ENCODE measurements around the gene GAB2.
"Not testable (repeated sequence)": the region's sequence is repeated elsewhere in the genome, so short reads cannot be mapped to it uniquely, and the experiment has no call there.

GAB2 gene, protein sequence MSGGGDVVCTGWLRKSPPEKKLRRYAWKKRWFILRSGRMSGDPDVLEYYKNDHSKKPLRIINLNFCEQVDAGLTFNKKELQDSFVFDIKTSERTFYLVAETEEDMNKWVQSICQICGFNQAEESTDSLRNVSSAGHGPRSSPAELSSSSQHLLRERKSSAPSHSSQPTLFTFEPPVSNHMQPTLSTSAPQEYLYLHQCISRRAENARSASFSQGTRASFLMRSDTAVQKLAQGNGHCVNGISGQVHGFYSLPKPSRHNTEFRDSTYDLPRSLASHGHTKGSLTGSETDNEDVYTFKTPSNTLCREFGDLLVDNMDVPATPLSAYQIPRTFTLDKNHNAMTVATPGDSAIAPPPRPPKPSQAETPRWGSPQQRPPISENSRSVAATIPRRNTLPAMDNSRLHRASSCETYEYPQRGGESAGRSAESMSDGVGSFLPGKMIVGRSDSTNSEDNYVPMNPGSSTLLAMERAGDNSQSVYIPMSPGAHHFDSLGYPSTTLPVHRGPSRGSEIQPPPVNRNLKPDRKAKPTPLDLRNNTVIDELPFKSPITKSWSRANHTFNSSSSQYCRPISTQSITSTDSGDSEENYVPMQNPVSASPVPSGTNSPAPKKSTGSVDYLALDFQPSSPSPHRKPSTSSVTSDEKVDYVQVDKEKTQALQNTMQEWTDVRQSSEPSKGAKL

DNA sequence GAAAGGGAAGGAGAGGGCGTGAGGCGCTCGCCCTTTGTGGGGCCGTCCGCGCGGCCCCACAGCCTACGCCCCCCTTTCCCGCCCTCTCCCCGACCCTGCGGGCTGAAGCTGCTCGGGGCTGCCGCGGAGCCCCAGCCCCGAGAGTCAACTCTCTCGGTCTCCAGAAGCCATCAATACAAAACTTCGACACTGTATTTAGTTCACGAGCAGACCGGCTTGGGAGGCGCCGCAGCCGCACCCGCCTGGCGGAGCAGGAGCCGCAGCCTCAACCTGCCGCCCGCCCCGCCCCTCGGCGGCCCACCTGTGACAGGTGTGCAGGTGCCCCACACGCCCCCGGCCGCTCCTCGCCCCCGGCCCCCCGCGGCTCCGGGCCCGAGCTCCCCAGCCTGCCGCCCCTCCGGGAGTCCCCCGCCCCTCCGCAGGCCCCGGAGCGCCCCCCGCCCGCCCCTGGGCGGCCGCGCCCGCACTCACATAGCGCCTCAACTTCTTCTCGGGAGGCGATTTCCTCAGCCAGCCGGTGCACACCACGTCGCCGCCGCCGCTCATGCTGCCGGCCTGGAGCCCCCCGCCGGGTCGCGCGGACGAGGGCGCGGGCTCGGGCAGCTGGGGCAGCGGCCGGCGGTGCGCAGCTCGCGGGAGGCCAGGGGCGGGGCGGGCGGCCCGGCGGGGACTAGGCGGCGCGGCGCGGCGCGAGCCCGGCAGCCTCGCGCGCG, at the start of gene GAB2:
Gene GAB2, minus strand, starts transcription at position 646 of the 713 bp plus-strand sequence. Its CDS starts 100 bp downstream, at position 546.
- DNase-seq (ENCODE audit: low read depth): no peak

DNA sequence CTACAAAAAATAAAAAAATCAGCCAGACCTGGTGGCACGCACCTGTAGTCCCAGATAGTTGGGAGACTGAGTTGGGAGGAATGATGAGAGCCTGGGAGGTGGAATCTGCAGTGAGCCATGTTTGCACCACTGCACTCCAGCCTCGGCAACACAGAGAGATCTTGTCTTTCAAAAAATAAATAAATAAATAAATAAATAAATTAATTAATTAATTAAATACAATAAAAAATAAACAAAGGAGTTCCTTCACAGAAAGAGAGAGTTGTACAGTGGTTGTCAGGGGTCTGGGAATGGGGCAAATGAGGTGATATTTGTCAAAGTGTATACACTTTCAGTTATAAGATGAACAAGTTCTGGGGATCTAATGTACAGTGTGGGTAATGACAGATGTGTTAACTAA, 49.8 kb upstream of the GAB2 start:
- no peak for DNase-seq (ENCODE audit: low read depth)

DNA sequence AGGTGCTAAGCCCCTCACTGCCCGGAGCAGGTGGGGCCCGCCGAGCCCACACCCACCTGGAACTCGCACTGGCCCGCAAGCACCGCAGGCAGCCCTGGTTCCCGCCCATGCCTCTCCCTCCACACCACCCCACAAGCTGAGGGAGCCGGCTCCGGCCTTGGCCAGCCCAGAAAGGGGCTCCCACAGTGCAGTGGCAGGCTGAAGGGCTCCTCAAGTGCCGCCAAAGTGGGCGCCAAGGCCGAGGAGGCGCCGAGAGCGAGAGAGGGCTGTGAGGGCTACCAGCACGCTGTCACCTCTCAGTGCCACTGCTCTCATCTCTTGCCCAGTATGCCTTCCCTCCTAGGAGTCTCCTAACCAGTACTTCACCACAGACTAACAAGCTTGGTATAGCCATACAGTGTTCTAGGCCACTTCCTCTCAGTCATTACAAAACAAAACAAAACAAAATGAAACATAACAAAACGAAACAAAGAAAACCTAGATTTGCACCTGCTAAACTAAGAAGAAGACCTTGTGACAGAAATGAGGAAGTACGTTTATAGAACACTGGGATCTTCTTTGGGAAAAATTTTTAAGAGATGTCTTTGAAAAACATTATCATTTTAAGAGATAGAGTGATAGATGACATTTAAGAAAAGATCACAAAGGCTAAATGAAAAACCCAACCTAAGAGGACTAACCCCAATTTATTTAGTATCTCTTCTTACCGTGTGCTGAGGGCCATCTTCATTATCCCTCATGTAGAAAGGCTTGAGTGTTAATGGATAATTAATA, 47.7 kb upstream of the GAB2 start:
- no peak for DNase-seq (ENCODE audit: low read depth)

DNA sequence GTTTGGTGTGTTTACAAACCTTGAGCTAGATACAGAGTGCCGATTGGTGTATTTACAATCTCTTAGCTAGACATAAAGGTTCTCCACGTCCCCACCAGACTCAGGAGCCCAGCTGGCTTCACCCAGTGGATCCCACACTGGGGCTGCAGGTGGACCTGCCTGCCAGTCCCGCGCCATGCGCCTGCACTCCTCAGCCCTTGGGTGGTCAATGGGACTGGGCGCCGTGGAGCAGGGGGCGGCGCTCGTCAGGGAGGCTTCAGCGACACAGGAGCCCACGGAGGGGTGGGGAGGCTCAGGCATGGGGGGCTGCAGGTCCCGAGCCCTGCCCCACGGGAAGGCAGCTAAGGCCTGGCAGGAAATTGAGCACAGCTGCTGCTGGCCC, 47.2 kb upstream of the GAB2 start:
- not testable (repeated sequence) for DNase-seq (ENCODE audit: low read depth)

DNA sequence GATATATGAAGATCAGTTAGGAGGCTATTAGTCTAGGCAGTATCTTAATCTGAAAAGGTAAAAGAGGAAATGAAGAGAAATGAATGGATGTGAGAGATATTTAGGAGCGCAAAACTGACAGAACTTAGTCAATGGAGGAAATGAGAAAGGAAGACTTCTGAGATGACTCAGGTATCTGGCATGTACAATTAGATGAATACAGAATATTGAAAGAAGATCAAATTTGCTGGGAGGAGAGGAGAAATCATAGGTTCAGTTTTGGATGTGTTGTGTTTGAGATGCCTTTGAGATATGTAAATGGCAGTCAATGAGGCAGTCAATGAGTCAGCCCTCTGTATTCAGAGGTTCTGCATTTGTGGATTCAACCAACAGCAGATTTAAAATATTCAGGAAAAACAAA, 42.9 kb upstream of the GAB2 start:
- no peak for DNase-seq (ENCODE audit: low read depth)

DNA sequence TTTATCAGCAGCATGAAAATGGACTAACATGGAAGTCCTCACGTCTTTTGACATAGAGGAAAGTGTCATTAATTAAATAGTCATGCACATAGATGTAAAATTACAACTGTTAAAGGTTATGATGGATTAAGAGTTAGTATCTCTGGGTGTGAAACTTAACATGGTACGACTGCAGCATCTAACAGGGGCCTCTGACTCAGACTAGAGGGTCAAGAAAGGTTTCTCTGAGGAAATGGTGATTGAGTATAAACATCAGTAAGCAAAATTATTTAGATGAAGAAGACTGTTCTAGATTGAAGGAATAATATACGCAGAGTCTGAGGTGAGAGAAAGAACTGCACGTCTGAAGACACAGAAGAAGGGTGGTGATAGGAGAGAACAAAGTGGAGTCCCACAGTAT, 42.1 kb upstream of the GAB2 start:
- DNase-seq (ENCODE audit: low read depth): no peak

DNA sequence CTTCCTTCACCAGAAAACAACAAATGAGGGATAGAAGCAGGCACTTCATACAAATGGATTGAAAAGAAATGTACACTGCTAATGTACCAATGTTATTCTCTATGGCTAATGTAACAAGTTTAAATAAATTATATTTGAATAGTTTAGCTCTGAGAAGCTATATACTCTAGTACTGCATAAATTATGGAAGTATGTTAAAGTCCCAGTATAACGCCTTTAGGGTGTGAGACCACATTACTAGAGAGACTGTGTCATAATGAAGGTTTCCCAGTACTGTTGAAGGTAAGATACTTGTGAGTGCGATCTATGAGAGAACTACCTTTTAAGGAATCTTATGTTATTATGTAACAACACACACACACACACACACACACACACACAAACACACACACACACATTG, 39.8 kb upstream of the GAB2 start:
- no peak for DNase-seq (ENCODE audit: low read depth)

DNA sequence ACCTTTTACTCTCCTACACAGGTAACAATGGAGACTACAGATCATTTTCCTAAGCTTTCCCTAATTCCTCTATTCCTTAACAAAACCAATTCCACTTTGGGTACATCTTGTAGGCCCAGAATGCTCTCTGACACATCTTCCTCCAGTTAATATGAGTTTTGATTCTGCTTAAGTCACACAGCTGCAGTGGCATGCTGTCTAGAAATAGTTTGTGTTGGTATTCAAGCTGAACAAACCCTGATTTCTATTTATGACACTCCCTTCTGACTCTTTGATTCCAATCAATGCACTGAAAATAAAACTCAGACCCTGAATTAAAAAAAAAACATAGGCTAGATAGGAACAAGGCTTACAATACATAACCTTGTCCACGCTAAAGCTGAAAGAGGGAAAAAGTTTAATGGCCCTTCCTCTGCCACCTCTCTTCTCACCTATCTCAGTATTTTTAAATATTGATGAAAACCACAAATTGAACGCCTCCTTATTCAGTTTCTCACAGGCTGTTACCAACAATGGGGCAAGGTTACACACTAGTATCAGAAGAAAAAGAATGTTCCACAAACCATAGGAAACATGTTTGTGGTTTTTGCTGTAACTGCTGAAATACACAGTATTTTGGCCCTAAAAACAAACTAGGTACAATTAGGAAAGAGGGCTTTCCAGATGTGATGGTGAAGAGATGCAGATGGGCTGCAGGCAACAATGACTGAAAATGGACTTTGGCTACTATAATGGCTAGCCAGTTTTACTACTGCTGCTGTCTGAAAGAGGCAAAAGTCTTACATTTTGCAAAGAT, 35.7 kb upstream of the GAB2 start:
- no peak for DNase-seq (ENCODE audit: low read depth)

DNA sequence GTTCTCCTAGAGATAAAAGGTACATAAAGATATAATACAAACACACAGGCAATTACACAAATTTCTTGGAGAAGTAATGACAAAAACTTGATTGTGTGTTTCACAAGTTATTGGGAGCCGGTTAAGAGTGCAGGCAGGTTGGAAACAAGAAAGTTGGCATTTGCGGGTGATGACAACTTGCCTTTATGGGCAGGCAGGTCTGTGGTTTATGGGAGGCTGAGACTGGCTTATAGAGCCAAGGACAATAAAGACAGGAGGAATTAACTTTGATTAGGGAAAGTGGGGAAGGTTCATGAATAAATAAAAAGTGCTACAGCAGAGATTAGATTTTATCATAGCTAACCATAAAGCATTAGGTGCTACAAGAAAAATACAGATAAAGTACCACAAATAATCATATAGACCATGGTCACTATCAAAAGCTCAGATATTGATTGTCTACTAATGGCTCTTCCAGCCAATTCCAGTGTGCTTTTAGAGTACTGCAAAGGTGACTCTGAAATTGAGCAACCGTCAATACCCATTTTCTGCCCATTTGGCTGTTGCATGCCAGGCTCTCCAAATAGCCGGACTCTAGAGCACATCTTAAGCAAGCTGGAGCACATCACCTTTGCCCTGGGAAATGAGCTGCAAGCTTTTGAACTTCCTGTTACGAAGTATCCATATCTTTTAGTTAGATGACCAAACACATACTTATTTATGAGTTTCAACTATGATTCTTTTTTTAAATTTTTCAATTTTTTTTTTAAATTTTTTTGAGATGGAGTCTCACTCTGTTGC, 33.9 kb upstream of the GAB2 start:
- no peak for DNase-seq (ENCODE audit: low read depth)

DNA sequence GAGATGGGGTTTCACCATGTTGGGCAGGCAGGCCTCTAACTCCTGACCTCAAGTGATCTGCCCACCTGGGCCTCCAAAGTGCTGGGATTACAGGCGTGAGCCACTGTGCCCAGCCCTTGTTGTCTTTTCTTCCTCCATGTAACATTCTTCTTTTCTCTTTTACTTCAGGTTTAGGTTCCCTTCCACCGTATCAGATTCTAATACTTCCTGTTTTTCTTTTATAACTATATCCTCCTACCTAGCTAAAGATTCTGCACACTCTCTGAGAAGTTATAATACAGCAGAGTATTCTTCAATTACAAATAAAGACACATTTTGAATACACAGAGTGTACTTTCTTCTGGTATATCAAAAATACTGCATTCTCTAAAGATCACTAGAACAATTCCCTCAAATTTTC, 33.2 kb upstream of the GAB2 start:
- DNase-seq (ENCODE audit: low read depth): no peak

DNA sequence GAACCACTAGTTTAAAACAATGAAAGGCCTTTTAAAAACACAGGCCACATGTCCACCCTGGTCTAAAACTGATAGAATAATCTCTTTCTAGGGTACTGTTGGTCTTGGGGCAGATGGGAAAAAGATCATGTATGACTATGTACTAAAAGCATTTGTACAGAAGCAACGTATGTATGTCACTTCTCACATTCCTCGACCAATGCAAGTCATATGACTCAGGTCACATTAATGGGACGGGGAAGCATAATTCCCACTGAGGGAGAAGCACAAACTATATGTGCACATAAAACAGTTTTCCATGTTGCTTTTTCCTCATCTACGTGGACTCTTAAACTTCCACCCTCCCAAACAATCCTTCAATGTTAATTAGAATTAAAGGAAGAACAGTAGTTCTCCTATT, 32.2 kb upstream of the GAB2 start:
- no peak for DNase-seq (ENCODE audit: low read depth)

DNA sequence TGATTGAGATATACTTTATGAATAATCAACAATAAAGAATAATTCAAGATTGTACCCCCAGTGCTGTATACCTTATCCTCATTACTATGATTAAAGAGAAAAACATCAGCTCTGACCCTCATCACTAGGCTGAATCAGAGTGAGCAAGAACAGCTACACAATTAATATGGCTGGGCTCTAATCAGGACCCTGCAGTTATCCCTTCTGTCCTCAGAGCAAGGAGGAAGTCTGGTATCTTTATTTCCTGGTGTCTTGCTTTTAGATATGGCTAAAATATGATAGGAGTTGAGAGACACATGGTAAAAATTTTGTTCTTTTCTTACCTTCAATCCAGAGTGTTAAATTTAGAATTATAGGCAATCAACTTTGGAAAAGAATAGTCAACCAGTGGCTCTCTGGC, 28.6 kb upstream of the GAB2 start:
- no peak for DNase-seq (ENCODE audit: low read depth)

DNA sequence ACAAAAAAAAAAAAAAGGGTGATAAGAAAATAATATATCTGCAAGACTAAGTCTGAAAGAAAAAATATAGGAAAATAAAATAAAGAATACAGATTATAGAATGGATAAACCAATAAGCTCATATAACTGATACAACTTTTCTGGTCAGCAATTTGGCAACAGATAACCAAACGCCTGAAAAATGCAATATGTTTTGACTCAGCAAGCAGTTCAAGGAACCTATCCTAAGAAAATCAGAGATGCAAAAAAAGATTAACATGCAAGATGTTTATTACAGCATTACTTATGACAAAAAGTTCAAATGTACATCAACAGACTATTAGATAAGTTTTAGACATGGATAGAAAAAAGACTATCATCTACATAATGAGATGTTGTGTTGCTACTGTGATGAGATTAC, 27.1 kb upstream of the GAB2 start:
- no peak for DNase-seq (ENCODE audit: low read depth)

DNA sequence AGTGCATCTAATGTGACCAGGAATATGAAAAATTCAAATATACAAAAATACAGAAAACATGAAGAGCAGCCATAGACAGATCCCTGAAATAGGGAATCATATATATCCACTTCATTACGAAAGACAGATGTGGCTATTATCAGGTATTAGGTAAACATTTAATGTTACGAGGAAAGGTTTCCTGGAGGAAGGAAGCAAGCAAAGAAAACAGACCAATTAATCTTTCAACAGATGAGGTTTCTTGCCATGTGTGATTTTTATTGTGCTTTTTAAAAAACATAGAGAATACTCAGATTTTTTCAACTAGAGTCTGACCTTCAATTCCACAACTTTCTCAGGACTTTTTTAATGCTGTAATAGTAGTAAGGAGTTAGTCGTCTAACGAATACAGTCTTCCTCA, 24.3 kb upstream of the GAB2 start:
- no peak for DNase-seq (ENCODE audit: low read depth)

DNA sequence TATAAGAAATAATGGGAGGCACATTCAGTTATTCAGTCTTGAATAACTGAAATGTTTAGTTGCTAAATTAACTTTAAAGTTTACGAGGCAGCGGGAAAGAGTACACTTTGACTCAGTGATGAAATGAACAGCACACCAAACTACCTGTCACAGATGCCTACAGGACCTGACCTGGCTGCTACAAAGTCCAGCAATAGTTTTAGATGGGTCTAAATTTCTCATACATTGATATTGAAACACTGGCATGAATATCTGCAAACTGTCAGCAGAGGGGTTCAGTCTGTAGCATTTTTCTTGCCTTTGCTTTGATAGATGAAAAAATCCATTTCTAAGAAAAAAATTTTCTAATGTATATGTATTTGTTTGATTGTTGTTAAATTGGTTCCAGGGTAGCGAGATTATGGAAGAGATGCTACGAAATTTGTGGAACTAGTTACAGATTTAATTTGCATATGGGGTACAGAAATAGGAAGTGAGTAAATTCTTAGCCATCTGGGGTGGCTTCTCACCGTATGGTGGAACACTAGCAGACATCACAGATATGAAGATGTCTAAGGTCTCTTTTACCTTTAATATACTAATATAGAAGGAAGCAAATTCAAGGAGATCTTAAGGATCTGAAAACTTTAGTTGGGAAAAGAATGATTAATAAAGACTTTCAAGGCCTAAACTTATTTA, 20.8 kb upstream of the GAB2 start:
- DNase-seq (ENCODE audit: low read depth): no peak

DNA sequence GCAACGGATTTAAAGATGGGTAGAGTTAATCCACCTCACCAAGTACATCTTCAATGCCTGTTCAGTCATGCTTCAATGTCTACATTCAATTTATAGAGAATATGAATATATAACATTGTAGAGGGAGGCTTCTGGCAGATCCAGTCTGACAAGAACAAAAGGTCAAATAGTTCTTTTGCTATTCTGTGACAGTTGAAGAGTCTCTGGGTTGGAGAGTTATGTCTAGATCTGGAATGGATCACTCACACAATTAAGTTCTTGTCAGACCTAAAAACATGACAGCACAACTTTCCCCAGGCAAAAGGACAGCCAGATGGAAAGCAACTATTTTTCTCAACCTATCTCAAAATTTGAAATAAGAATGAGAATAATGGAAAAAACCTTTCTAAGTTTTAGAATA, 15.3 kb upstream of the GAB2 start:
- DNase-seq (ENCODE audit: low read depth): no peak

DNA sequence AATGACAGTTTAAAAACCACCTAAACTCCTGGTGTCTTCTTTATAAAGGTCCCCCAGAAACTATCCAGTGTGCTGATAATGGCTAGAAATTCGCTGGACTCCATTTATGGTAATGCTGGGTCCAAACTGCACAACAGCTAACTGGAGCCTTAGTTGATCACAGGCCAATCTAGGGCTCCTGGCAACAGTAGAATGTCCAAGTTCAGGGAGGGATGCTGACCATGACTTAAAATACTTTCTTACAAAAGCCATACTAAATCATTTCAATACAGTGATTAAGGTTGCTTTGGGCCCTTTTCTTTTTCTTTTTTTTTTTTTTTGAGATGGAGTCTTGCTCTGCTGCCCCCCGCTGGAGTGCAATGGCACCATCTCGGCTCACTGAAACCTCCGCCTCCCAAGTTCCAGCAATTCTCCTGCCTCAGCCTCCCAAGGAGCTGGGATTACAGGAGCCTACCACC, 14.5 kb upstream of the GAB2 start:
- no peak for DNase-seq (ENCODE audit: low read depth)

DNA sequence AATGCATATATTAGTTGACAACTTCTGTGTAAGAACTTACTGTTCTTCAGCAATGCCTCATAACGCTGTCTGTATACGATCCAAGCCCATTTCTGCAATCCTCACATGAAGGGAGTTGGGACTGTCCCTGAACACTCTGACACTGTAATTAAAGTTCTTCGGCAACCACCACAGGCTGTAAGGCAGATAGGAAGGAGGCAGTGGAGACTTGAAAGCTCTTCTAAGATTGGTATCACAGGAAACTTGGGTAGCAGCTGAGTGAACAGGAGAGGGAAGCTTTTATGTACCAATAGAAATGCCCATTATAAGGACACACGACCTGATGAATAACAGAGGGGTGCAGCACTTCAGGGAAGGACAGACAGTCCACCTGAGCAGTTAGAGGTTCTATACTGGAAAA, 12.0 kb upstream of the GAB2 start:
- no peak for DNase-seq (ENCODE audit: low read depth)

DNA sequence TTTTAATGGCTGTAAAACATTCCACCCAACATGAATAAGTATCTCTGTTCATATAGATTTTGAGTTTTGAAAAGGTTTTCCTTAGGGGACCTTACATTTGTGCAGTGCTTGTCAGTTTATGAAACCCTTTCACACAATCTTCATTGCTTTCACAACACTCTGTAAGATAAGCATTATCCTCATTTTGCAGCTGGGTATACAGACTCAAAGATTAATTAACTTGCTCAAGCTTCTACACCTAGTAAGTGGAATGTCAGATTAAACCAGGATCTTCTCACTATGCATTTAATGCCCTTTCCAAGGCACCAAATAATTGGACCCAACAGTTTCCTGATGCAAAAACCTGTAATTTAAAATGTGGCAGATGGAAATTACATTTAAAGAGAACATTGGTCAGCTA, 11.6 kb upstream of the GAB2 start:
- no peak for DNase-seq (ENCODE audit: low read depth)

DNA sequence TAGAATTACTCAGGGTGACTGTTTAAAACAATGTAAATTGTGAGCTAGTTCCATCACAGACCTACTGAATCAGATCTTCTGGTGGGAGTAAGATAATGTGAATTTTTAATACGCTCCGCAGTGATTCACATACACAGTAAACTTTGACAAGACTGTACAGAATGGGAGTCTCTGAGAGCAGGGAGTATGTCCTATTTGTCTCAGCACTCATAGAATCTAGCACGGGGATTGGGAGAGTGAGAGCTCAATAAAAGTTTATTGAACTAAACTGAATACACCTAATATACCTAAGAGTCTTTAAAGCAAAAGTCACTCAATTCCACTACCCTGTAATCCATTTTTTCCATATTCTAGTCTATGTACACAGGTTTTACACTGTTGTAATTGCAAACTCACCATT, 11.2 kb upstream of the GAB2 start:
- no peak for DNase-seq (ENCODE audit: low read depth)

Data from GM04504 (cell line).